GM12801 (cell line): ENCODE data around the gene KCNH5.

Source experiments
- TF ChIP-seq, protein P1 (sequence below): IDR thresholded peaks from one replicate; pipeline ENCODE4 v1.5.1; 2011; ENCODE audit warnings: control low read depth; ENCODE audit not compliant: insufficient read length; ENCODE audit errors: extremely low read depth

The KCNH5 gene

GRCh38 chr14:62988967-62989366, 56.3 kb downstream of the KCNH5 start:
- TF ChIP-seq, protein P1, sequence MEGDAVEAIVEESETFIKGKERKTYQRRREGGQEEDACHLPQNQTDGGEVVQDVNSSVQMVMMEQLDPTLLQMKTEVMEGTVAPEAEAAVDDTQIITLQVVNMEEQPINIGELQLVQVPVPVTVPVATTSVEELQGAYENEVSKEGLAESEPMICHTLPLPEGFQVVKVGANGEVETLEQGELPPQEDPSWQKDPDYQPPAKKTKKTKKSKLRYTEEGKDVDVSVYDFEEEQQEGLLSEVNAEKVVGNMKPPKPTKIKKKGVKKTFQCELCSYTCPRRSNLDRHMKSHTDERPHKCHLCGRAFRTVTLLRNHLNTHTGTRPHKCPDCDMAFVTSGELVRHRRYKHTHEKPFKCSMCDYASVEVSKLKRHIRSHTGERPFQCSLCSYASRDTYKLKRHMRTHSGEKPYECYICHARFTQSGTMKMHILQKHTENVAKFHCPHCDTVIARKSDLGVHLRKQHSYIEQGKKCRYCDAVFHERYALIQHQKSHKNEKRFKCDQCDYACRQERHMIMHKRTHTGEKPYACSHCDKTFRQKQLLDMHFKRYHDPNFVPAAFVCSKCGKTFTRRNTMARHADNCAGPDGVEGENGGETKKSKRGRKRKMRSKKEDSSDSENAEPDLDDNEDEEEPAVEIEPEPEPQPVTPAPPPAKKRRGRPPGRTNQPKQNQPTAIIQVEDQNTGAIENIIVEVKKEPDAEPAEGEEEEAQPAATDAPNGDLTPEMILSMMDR = no peak

DNA sequence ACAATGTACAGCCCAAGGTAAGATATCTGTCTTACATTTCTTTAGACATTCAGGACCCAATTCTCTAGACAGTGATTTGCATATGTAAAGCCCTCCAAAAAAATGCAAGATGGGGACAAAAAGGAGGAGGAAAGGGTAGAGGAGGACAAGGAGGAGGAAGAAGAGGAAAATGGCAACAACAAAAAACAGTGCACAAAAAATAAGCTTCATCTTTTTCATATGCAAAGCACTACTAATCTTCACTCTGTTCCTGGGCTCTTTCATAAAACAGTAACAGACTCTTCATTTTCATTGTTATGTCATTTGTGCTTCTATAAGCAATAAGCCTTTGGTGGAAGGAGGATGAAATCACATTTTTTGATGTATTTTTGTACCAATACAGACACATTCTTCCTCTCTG, 61.4 kb downstream of the KCNH5 start:
- TF ChIP-seq, protein P1 = no peak

DNA sequence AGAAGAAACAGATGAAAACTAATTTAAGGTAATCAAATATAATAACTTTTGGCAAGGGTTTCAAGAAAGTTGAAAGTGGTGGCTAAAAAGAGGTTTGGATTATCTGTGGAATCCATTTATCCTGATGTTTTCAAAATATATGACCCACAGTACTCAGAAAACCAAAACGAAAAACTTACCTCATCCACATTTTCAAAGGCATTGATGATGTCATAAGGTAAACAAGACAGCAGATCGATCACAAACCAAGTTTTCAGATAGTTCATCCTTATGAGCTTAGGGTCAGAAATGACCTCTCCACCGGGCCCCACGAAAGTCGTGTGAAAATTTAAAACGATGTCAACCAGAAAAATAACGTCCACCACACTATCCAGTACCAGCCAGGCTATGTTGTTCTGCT, 64.6 kb downstream of the KCNH5 start:
- TF ChIP-seq, protein P1 = no peak

- TF ChIP-seq, protein P1 = no peak
Observed at GRCh38 chr14:62957562-62957961, 87.7 kb downstream of the KCNH5 start.

DNA sequence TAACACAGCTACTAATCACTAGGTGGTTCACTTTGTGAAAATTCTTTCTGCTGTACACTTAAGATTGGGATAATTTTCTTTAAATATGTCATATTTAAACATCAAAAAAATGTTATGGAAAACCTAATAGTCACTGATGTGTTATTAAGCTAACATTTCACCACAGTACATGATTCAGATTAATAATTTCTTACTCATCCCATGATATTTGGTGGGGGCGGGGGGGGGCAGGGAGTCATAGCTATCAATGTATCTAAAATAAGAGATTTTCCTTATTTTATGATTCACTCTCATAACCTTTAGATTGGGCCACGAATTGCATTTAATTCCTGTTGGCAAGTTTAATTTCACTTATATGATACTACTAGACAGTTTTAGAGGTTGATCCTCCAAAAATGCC, 88.8 kb downstream of the KCNH5 start:
- TF ChIP-seq, protein P1 = no peak

DNA sequence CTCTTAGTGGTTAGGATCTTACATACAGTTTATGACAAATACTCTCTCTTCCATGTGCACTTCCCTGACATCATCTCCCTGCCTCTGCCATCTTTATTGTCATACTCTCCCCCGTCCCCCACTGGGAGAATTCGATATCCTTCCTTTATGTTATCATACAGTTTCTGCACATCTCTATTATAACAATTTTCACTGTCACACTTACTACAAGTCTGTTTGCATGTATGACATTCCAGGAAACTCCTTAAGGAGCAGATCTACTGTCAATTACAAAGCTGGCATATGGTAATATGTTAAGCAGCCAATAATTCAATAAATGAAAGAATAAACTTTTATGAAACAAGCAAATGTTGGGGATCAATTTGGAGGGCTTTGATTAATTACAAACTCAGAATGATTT, 91.1 kb downstream of the KCNH5 start:
- TF ChIP-seq, protein P1 = no peak

GRCh38 chr14:62952226-62952625, 93.0 kb downstream of the KCNH5 start:
- TF ChIP-seq, protein P1 = no peak

- TF ChIP-seq, protein P1 = no peak
Observed at GRCh38 chr14:62947301-62947700, 98.0 kb downstream of the KCNH5 start.
